Skeletal muscle satellite cell (primary cell): ENCODE results near the gene KNTC1.
"Not testable (repeated sequence)": the region's sequence is repeated elsewhere in the genome, so short reads cannot be mapped to it uniquely, and the experiment has no call there.

Experiments used
- H3K27me3 ChIP-seq: 2 replicates; pipeline ENCODE4 v1.7.0; 2013; ENCODE audit warnings: low read length; ENCODE audit not compliant: control insufficient read depth, insufficient read depth
- H3K36me3 ChIP-seq: 2 replicates; pipeline ENCODE4 v1.7.0; 2013; ENCODE audit warnings: mild to moderate bottlenecking, control low read depth, low read length; ENCODE audit not compliant: insufficient read depth
- H3K4me1 ChIP-seq: 2 replicates; pipeline ENCODE4 v1.7.0; 2013; ENCODE audit warnings: low read length; ENCODE audit not compliant: control insufficient read depth, insufficient read depth
- H3K4me2 ChIP-seq: 2 replicates; pipeline ENCODE4 v1.7.0; 2013; ENCODE audit warnings: mild to moderate bottlenecking, low read length
- H3K4me3 ChIP-seq: 2 replicates; pipeline ENCODE4 v1.7.0; 2013; ENCODE audit warnings: low read length
- H3K9ac ChIP-seq: 2 replicates; pipeline ENCODE4 v1.7.0; 2013; ENCODE audit warnings: mild to moderate bottlenecking, low read depth, low read length, moderate library complexity
- H3K9me3 ChIP-seq: replicated peaks from 2 replicates; pipeline ENCODE4 v1.7.0; 2013; ENCODE audit warnings: mild to moderate bottlenecking, control low read depth, low read length

The KNTC1 gene

GRCh38 chr12:122569288-122569687, 42.2 kb downstream of the KNTC1 start:
- no peak overlapping the region for H3K9ac ChIP-seq
- H3K27me3 ChIP-seq, result no peaks in the 10 kb centered on the region
- peaks cover 4% of the 10 kb centered on the region for H3K4me1 ChIP-seq
- no peak overlapping the region for H3K4me2 ChIP-seq
- no peak overlapping the region for H3K4me3 ChIP-seq
- H3K36me3 ChIP-seq, result peaks cover 16% of the 10 kb centered on the region
- H3K9me3 ChIP-seq, result no peaks in the 10 kb centered on the region

- not testable (repeated sequence) for H3K9me3 ChIP-seq, H3K9ac ChIP-seq, H3K4me2 ChIP-seq, H3K4me1 ChIP-seq, H3K27me3 ChIP-seq, H3K4me3 ChIP-seq
- H3K36me3 ChIP-seq, result peaks cover 16% of the 10 kb centered on the region
Measured at GRCh38 chr12:122570006-122570405, 43.0 kb downstream of the KNTC1 start.

- Histone ChIP-seq H3K36me3 (peaks cover 26% of the 10 kb centered on the region), H3K27me3 (no peaks in the 10 kb centered on the region), H3K9me3 (no peaks in the 10 kb centered on the region), H3K9ac (no peak overlapping the region), H3K4me1 (peaks cover 4% of the 10 kb centered on the region), H3K4me3 (no peak overlapping the region), H3K4me2 (no peak overlapping the region)
Measured at GRCh38 chr12:122571821-122572220, 44.8 kb downstream of the KNTC1 start.

GRCh38 chr12:122583294-122583693, 56.2 kb downstream of the KNTC1 start:
- not testable (repeated sequence) for H3K4me1 ChIP-seq, H3K9ac ChIP-seq, H3K4me3 ChIP-seq, H3K4me2 ChIP-seq, H3K9me3 ChIP-seq, H3K27me3 ChIP-seq
- H3K36me3 ChIP-seq, result peaks cover 16% of the 10 kb centered on the region

GRCh38 chr12:122584177-122584863, 57.3 kb downstream of the KNTC1 start:
- no peak overlapping the region for H3K4me2 ChIP-seq
- H3K36me3 ChIP-seq, result peaks cover 16% of the 10 kb centered on the region
- no peak overlapping the region for H3K9ac ChIP-seq
- no peaks in the 10 kb centered on the region for H3K27me3 ChIP-seq
- H3K4me1 ChIP-seq, result peaks cover 6% of the 10 kb centered on the region
- H3K9me3 ChIP-seq, result no peaks in the 10 kb centered on the region
- no peak overlapping the region for H3K4me3 ChIP-seq

- Histone ChIP-seq H3K9ac (no peak overlapping the region), H3K36me3 (peaks cover 27% of the 10 kb centered on the region), H3K4me1 (peaks cover 6% of the 10 kb centered on the region), H3K4me3 (no peak overlapping the region), H3K4me2 (no peak overlapping the region), H3K9me3 (no peaks in the 10 kb centered on the region), H3K27me3 (no peaks in the 10 kb centered on the region)
Measured at GRCh38 chr12:122590990-122591389, 63.9 kb downstream of the KNTC1 start.

GRCh38 chr12:122591966-122592365, 64.9 kb downstream of the KNTC1 start:
- H3K4me3 ChIP-seq, H3K27me3 ChIP-seq, H3K9ac ChIP-seq, H3K9me3 ChIP-seq, H3K4me1 ChIP-seq, H3K4me2 ChIP-seq: not testable (repeated sequence)
- H3K36me3 ChIP-seq, result peaks cover 27% of the 10 kb centered on the region

GRCh38 chr12:122592543-122592942, 65.5 kb downstream of the KNTC1 start:
- H3K36me3 ChIP-seq, result peaks cover 29% of the 10 kb centered on the region
- not testable (repeated sequence) for H3K4me3 ChIP-seq, H3K4me1 ChIP-seq, H3K9me3 ChIP-seq, H3K4me2 ChIP-seq, H3K27me3 ChIP-seq, H3K9ac ChIP-seq

- Histone ChIP-seq H3K4me3 (no peak overlapping the region), H3K36me3 (peaks cover 32% of the 10 kb centered on the region), H3K9ac (no peak overlapping the region), H3K27me3 (no peaks in the 10 kb centered on the region), H3K9me3 (no peaks in the 10 kb centered on the region), H3K4me2 (no peak overlapping the region), H3K4me1 (no peaks in the 10 kb centered on the region)
Measured at GRCh38 chr12:122593910-122594309, 66.9 kb downstream of the KNTC1 start.

GRCh38 chr12:122596838-122597237, 69.8 kb downstream of the KNTC1 start:
- Histone ChIP-seq H3K9me3 (no peaks in the 10 kb centered on the region), H3K36me3 (peaks cover 21% of the 10 kb centered on the region), H3K27me3 (no peaks in the 10 kb centered on the region), H3K4me1 (no peaks in the 10 kb centered on the region), H3K4me2 (no peak overlapping the region), H3K9ac (no peak overlapping the region), H3K4me3 (no peak overlapping the region)

GRCh38 chr12:122602456-122602855, 75.4 kb downstream of the KNTC1 start:
- Histone ChIP-seq H3K4me1 (no peaks in the 10 kb centered on the region), H3K27me3 (no peaks in the 10 kb centered on the region), H3K9me3 (no peaks in the 10 kb centered on the region), H3K36me3 (peaks cover 13% of the 10 kb centered on the region), H3K9ac (no peak overlapping the region), H3K4me3 (no peak overlapping the region), H3K4me2 (no peak overlapping the region)

GRCh38 chr12:122604993-122605392, 77.9 kb downstream of the KNTC1 start:
- H3K27me3 ChIP-seq, result no peaks in the 10 kb centered on the region
- H3K4me1 ChIP-seq, result no peaks in the 10 kb centered on the region
- H3K9me3 ChIP-seq, result no peaks in the 10 kb centered on the region
- H3K4me3 ChIP-seq, result no peak overlapping the region
- H3K4me2 ChIP-seq, result no peak overlapping the region
- no peak overlapping the region for H3K9ac ChIP-seq
- H3K36me3 ChIP-seq, result peaks cover 16% of the 10 kb centered on the region
